Measurements from ENCODE around the gene GFOD1. TPM values are rescaled to one million over a fixed set of nuclear protein-coding genes. Genes with fewer than 3 reads are reported as not detected.
"Not testable (repeated sequence)": the region's sequence is repeated elsewhere in the genome, so short reads cannot be mapped to it uniquely, and the experiment has no call there.

GFOD1 gene
- polyA plus RNA-seq, 5 donors = 5.2 to 7.6 (median 6.3) TPM

- not testable (repeated sequence) for DNase-seq
Measured at GRCh38 chr6:13326031-13326586, 161.3 kb downstream of the GFOD1 start.

GRCh38 chr6:13319891-13320564, 167.4 kb downstream of the GFOD1 start:
- no peak for DNase-seq

- no peak for DNase-seq
Measured at GRCh38 chr6:13318821-13319220, 168.6 kb downstream of the GFOD1 start.

DNA sequence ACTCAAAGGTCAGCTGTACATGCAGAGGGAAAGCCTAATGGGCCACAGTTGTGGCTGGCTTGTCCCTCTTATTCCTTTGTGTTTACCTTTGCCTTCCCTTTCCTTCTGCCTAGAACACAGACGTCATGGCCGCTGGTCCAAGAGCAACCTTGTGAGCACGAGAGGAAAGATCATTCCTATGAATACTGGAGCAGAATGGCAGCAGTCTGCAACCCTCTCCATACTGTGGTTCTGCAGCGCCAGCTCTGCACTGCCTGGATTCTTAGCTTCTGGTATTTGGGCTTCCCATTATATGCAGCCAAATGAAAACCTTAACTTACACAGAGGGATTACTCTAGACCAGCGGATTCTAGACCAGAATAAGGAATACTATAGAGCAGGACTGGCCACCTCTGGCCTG, 171.5 kb downstream of the GFOD1 start:
- no peak for DNase-seq

GRCh38 chr6:13314806-13315205, 172.6 kb downstream of the GFOD1 start:
- DNase-seq = no peak

- no peak for DNase-seq
Measured at GRCh38 chr6:13311155-13311554, 176.2 kb downstream of the GFOD1 start.

DNA sequence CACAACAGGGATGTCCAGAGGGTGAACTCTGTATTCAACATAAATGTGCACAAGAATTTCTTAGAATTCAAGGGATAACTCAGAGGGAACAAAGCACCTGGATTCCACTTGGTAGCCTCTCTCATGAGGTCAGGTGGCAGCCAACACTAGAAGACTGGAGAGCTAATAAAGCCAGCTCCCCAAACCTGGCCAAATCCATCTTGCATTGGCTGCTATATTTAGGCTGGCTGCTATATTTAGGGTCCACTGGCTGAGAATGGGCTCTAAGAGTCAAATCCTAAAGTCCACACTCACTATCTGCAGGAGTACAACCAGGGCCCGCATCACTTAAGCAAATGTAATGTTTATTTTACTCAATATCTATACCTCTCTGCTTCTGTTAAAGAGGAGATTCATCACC, 179.1 kb downstream of the GFOD1 start:
- no peak for DNase-seq

Other genes with a start within 250 kb of the GFOD1 start
- 10 to 100 TPM; 23.2 to 40.4 (median 33.7) TPM for gene TBC1D7, start 159.1 kb downstream of the GFOD1 start, polyA plus RNA-seq (ENCODE audit: insufficient read depth in 1 of 5, insufficient read length in 5 of 5, low replicate concordance in 1 of 5)
- 10 to 100 TPM; 13.6 to 20.3 (median 17.9) TPM for gene SIRT5, start 87.0 kb upstream of the GFOD1 start, polyA plus RNA-seq (ENCODE audit: insufficient read depth in 1 of 5, insufficient read length in 5 of 5, low replicate concordance in 1 of 5)
- gene NOL7, start 127.7 kb upstream of the GFOD1 start, polyA plus RNA-seq (ENCODE audit: insufficient read depth in 1 of 5, insufficient read length in 5 of 5, low replicate concordance in 1 of 5) = 10 to 100 TPM; 75.4 to 80.5 (median 78.3) TPM
- 10 to 100 TPM; 38.9 to 49.3 (median 44.0) TPM for gene RANBP9, start 224.2 kb upstream of the GFOD1 start, polyA plus RNA-seq (ENCODE audit: insufficient read depth in 1 of 5, insufficient read length in 5 of 5, low replicate concordance in 1 of 5)

All from right lung (tissue), 5 donors.